Measurements from ENCODE around the gene DCBLD2.

Gene DCBLD2

GRCh38 chr3:98901392-98902350, at the start of gene DCBLD2:
TSS of gene DCBLD2 (minus strand) at chr3:98901695. CDS start at chr3:98901326, 369 bp downstream.
- no peak for TF ChIP-seq CTCF (conservative IDR thresholded peaks at IDR 0.05; ENCODE audit: low read length)
- peak; percentile 100 for DNase-seq (ENCODE audit: low read depth)
- peak within 1 kb of the TSS; percentile 90 for H3K4me3 ChIP-seq (ENCODE audit: low read length)

GRCh38 chr3:98945666-98946065, 44.2 kb upstream of the DCBLD2 start:
- DNase-seq (ENCODE audit: low read depth), result no peak
- H3K4me3 ChIP-seq (ENCODE audit: low read length), result no peak overlapping the region
- TF ChIP-seq CTCF (conservative IDR thresholded peaks at IDR 0.05; ENCODE audit: low read length), result no peak

- H3K4me3 ChIP-seq (ENCODE audit: low read length), result no peak overlapping the region
- TF ChIP-seq CTCF (conservative IDR thresholded peaks at IDR 0.05; ENCODE audit: low read length), result no peak
- no peak for DNase-seq (ENCODE audit: low read depth)
Observed at GRCh38 chr3:98945101-98945524, 43.6 kb upstream of the DCBLD2 start.

- no peak overlapping the region for H3K4me3 ChIP-seq (ENCODE audit: low read length)
- DNase-seq (ENCODE audit: low read depth), result no peak
- TF ChIP-seq CTCF (conservative IDR thresholded peaks at IDR 0.05; ENCODE audit: low read length), result no peak
Observed at GRCh38 chr3:98930413-98930812, 28.9 kb upstream of the DCBLD2 start.

GRCh38 chr3:98921957-98922356, 20.5 kb upstream of the DCBLD2 start:
- no peak for TF ChIP-seq CTCF (conservative IDR thresholded peaks at IDR 0.05; ENCODE audit: low read length)
- DNase-seq (ENCODE audit: low read depth), result no peak
- no peak overlapping the region for H3K4me3 ChIP-seq (ENCODE audit: low read length)

- TF ChIP-seq CTCF (conservative IDR thresholded peaks at IDR 0.05; ENCODE audit: low read length), result no peak
- DNase-seq (ENCODE audit: low read depth), result no peak
- H3K4me3 ChIP-seq (ENCODE audit: low read length), result no peak overlapping the region
Observed at GRCh38 chr3:98920166-98920565, 18.7 kb upstream of the DCBLD2 start.

- H3K4me3 ChIP-seq (ENCODE audit: low read length), result no peak overlapping the region
- no peak for DNase-seq (ENCODE audit: low read depth)
- no peak for TF ChIP-seq CTCF (conservative IDR thresholded peaks at IDR 0.05; ENCODE audit: low read length)
Observed at GRCh38 chr3:98918586-98918985, 17.1 kb upstream of the DCBLD2 start.

All from AG10803 (cell line).